Measurements from ENCODE around the gene ZFYVE28.

- TF ChIP-seq CTCF (IDR thresholded peaks at IDR 0.05) (no peak), EP300 (IDR thresholded peaks at IDR 0.05; ENCODE audit: low read depth) (no peak), POLR2AphosphoS5 (IDR thresholded peaks at IDR 0.05) (no peak), POLR2A (IDR thresholded peaks at IDR 0.05) (no peak)
Measured at GRCh38 chr4:2269206-2269531, 149.3 kb downstream of the ZFYVE28 start.
